GM18867 (cell line): ENCODE data around the gene CATSPER4.
"Not testable (repeated sequence)": the region's sequence is repeated elsewhere in the genome, so short reads cannot be mapped to it uniquely, and the experiment has no call there.

Experiments
- ATAC-seq: cut with Tn5 transposase; IDR thresholded peaks from one replicate; pipeline ENCODE4 v1.9.1; 2021; ENCODE audit warnings: mild to moderate bottlenecking, moderate library complexity; ENCODE audit not compliant: unreplicated experiment

Gene CATSPER4

GRCh38 chr1:26189331-26189730 lies 1.1 kb upstream of the CATSPER4 start:
- no peak for ATAC-seq

- ATAC-seq: no peak
Observed at GRCh38 chr1:26189751-26190275, 589 bp upstream of the CATSPER4 start.

- no peak for ATAC-seq
Observed at GRCh38 chr1:26191739-26192138, 1.3 kb downstream of the CATSPER4 start.

GRCh38 chr1:26195805-26196204 lies 5.4 kb downstream of the CATSPER4 start:
- ATAC-seq: no peak

- no peak for ATAC-seq
Observed at GRCh38 chr1:26197301-26197700, 6.9 kb downstream of the CATSPER4 start.

GRCh38 chr1:26197813-26198212 lies 7.4 kb downstream of the CATSPER4 start:
- ATAC-seq: no peak

- no peak for ATAC-seq
Observed at GRCh38 chr1:26200413-26200812, 10.0 kb downstream of the CATSPER4 start.

- no peak for ATAC-seq
Observed at GRCh38 chr1:26203642-26204318, 13.4 kb downstream of the CATSPER4 start.

GRCh38 chr1:26210147-26210870 lies 19.9 kb downstream of the CATSPER4 start:
- no peak for ATAC-seq

- ATAC-seq: no peak
Observed at GRCh38 chr1:26212726-26213125, 22.3 kb downstream of the CATSPER4 start.

- no peak for ATAC-seq
Observed at GRCh38 chr1:26213335-26213905, 23.0 kb downstream of the CATSPER4 start.

- no peak for ATAC-seq
Observed at GRCh38 chr1:26215246-26215645, 24.8 kb downstream of the CATSPER4 start.

- no peak for ATAC-seq
Observed at GRCh38 chr1:26218906-26219494, 28.6 kb downstream of the CATSPER4 start.

GRCh38 chr1:26220199-26220912 lies 30.0 kb downstream of the CATSPER4 start:
- ATAC-seq: no peak

GRCh38 chr1:26221094-26221493 lies 30.7 kb downstream of the CATSPER4 start:
- no peak for ATAC-seq

GRCh38 chr1:26224606-26225005 lies 34.2 kb downstream of the CATSPER4 start:
- no peak for ATAC-seq

GRCh38 chr1:26225033-26225831 lies 34.8 kb downstream of the CATSPER4 start:
- ATAC-seq: no peak

- ATAC-seq: not testable (repeated sequence)
Observed at GRCh38 chr1:26230682-26231081, 40.3 kb downstream of the CATSPER4 start.

- ATAC-seq: peak; percentile 88
Observed at GRCh38 chr1:26233903-26234643, 43.7 kb downstream of the CATSPER4 start, which contains the start of gene CEP85. TSS of gene CEP85 (plus strand) at chr1:26234200. CDS start at chr1:26239784, 5,584 bp downstream.
